Kidney (tissue), 22 donors: ENCODE data around the gene ENPP4. TPM values are rescaled to one million over a fixed set of nuclear protein-coding genes. Genes with fewer than 3 reads are reported as not detected.
"Not testable (repeated sequence)": the region's sequence is repeated elsewhere in the genome, so short reads cannot be mapped to it uniquely, and the experiment has no call there.

Source experiments
- DNase-seq, 5 donors: peaks; one replicate each; pipeline ENCODE4 v3.0.0-alpha.2; 2013 to 2020
- FAIRE-seq: peaks from 2 replicates; lab custom pipeline; 2012; peaks lifted over from hg19 to GRCh38; lab: Jason Lieb, UNC
- H3K27ac ChIP-seq, 2 donors: one replicate each; pipeline ENCODE4 v1.7.0; 2013; ENCODE audit warnings: low read depth in 2 of 2, low read length in 2 of 2, inconsistent platforms in 1 of 2
- H3K27me3 ChIP-seq: one replicate; pipeline ENCODE4 v1.7.1; 2013; ENCODE audit warnings: low read length, inconsistent platforms; ENCODE audit not compliant: control insufficient read depth, insufficient read depth
- H3K36me3 ChIP-seq, 3 donors: one replicate each; pipeline versions ENCODE4 v1.7.0 to v1.7.1; 2013; ENCODE audit warnings: low read length in 3 of 3, control low read depth in 1 of 3, inconsistent platforms in 1 of 3; ENCODE audit not compliant: insufficient read depth in 3 of 3, control insufficient read depth in 2 of 3
- H3K4me1 ChIP-seq, 3 donors: one replicate each; pipeline versions ENCODE4 v1.7.0 to v1.7.1; 2013; ENCODE audit warnings: low read length in 3 of 3, inconsistent platforms in 1 of 3, low read depth in 1 of 3; ENCODE audit not compliant: control insufficient read depth in 2 of 3, insufficient read depth in 2 of 3
- H3K4me3 ChIP-seq, 3 donors: one replicate each; pipeline versions ENCODE4 v1.7.0 to v1.8.1; 2013; ENCODE audit warnings: low read length in 3 of 3, control low read depth in 1 of 3, inconsistent platforms in 1 of 3
- H3K9ac ChIP-seq, 3 donors: one replicate each; pipeline versions ENCODE4 v1.7.0 to v1.7.1; 2013; ENCODE audit warnings: low read length in 3 of 3, control low read depth in 1 of 3, inconsistent platforms in 1 of 3
- H3K9me3 ChIP-seq, 3 donors: one replicate each; pipeline versions ENCODE4 v1.7.0 to v1.7.1; 2013; ENCODE audit warnings: low read length in 3 of 3, control low read depth in 1 of 3, inconsistent platforms in 1 of 3; ENCODE audit not compliant: control insufficient read depth in 2 of 3, insufficient read depth in 1 of 3
- CTCF ChIP-seq: IDR thresholded peaks from 3 replicates; pipeline ENCODE4 v1.5.1; 2012; ENCODE audit warnings: mild to moderate bottlenecking, moderate library complexity, borderline replicate concordance; ENCODE audit not compliant: insufficient read depth; ENCODE audit errors: extremely low read depth
- intact Hi-C: fragments of 100-400 bp; cut with DNase I; formaldehyde crosslinking; loops from one replicate; pipeline ENCODE4 v1.11.1; 2022
- long read RNA-seq, 10 donors: library from polyadenylated mRNA in 1 of 10; unstranded in 1 of 10; transcript quantifications; one replicate each; pipeline ENCODE4 v2.0.0 and lab custom pipeline, GENCODE V29; 2021 to 2026
- polyA plus RNA-seq: library from polyadenylated mRNA; stranded (reverse); fragments of 350-450 nt; fragmentation: Illumina TruSeq; extraction: RNeasy Lipid Tissue Mini Kit (QIAGEN cat#74804); gene quantifications from one replicate; pipeline ENCODE4 v1.2.3, GENCODE V29; 2014; ENCODE audit warnings: low read depth, low replicate concordance; ENCODE audit not compliant: insufficient read depth
- total RNA-seq: library from RNA; stranded (reverse); fragmentation: NEBNext Ultra II Directional; extraction: Animal tissue kit (Norgen Biotek cat#: 25700); gene quantifications from one replicate; pipeline ENCODE4 v1.2.1, GENCODE V29; 2021
- donor health status: control.
- donor health status: control.
- donor health status: control.
- donor health status: control.
- donor health status: control.
- donor health status: DM: yes; HTN: yes; CAD: no.
- donor health status: Normal renal cell carcinoma (clear cell type).

The ENPP4 gene
- 28.8 TPM for total RNA-seq
- polyA plus RNA-seq: 11.5 TPM
- long read RNA-seq, donor 1, full-length matches to known transcripts: 2 of 2 reads
- long read RNA-seq, donor 1, partial matches to known transcripts: 0 of 2 reads
- long read RNA-seq, donor 1, other reads (novel, unspliced or antisense): 0 of 2 reads
- long read RNA-seq, donor 2, full-length matches to known transcripts: 2 of 2 reads
- long read RNA-seq, donor 2, partial matches to known transcripts: 0 of 2 reads
- long read RNA-seq, donor 2, other reads (novel, unspliced or antisense): 0 of 2 reads
- long read RNA-seq, donor 3, full-length matches to known transcripts: 8 of 8 reads
- long read RNA-seq, donor 3, partial matches to known transcripts: 0 of 8 reads
- long read RNA-seq, donor 3, other reads (novel, unspliced or antisense): 0 of 8 reads
- long read RNA-seq, donor 4, full-length matches to known transcripts: 1 of 1 reads
- long read RNA-seq, donor 4, partial matches to known transcripts: 0 of 1 reads
- long read RNA-seq, donor 4, other reads (novel, unspliced or antisense): 0 of 1 reads
- long read RNA-seq, donor 5, full-length matches to known transcripts: 1 of 1 reads
- long read RNA-seq, donor 5, partial matches to known transcripts: 0 of 1 reads
- long read RNA-seq, donor 5, other reads (novel, unspliced or antisense): 0 of 1 reads
- long read RNA-seq, donor 6, full-length matches to known transcripts: 7 of 21 reads
- long read RNA-seq, donor 6, partial matches to known transcripts: 0 of 21 reads
- long read RNA-seq, donor 6, other reads (novel, unspliced or antisense): 14 of 21 reads
- long read RNA-seq, donor 7, full-length matches to known transcripts: 26 of 34 reads
- long read RNA-seq, donor 7, partial matches to known transcripts: 6 of 34 reads
- long read RNA-seq, donor 7, other reads (novel, unspliced or antisense): 2 of 34 reads
- long read RNA-seq, donor 8, full-length matches to known transcripts: 3 of 3 reads
- long read RNA-seq, donor 8, partial matches to known transcripts: 0 of 3 reads
- long read RNA-seq, donor 8, other reads (novel, unspliced or antisense): 0 of 3 reads
- long read RNA-seq, donor 9, full-length matches to known transcripts: 2 of 2 reads
- long read RNA-seq, donor 9, partial matches to known transcripts: 0 of 2 reads
- long read RNA-seq, donor 9, other reads (novel, unspliced or antisense): 0 of 2 reads
- long read RNA-seq, donor 10, full-length matches to known transcripts: 1 of 1 reads
- long read RNA-seq, donor 10, partial matches to known transcripts: 0 of 1 reads
- long read RNA-seq, donor 10, other reads (novel, unspliced or antisense): 0 of 1 reads

GRCh38 chr6:46129629-46130511 is at the start of gene ENPP4:
Gene ENPP4, plus strand, starts transcription at chr6:46129989. Its CDS starts 9,595 bp downstream, at chr6:46139584.
- Histone ChIP-seq H3K4me1 (peaks cover 0 to 6% (median 2%) of the 10 kb centered on the region in 3 donors), H3K9ac (peak within 1 kb of the TSS; percentile 68 to 90 (median 72)), H3K27me3 (no peaks in the 10 kb centered on the region), H3K27ac (peak within 1 kb of the TSS; percentile 65 to 72), H3K9me3 (no peaks in the 10 kb centered on the region), H3K4me3 (peak within 1 kb of the TSS; percentile 79 to 87 (median 87)), H3K36me3 (no peaks in the 10 kb centered on the region)
- DNase-seq (peak; percentile 95 to 99 (median 96)), FAIRE-seq (peak; percentile 89)
- TF ChIP-seq CTCF: no peak
- intact Hi-C loops: no loop called here

- no peaks in the 10 kb centered on the region for H3K36me3 ChIP-seq
- no peaks in the 10 kb centered on the region for H3K27me3 ChIP-seq
- H3K27ac ChIP-seq: no peak overlapping the region
- H3K9me3 ChIP-seq: no peaks in the 10 kb centered on the region
- H3K9ac ChIP-seq: no peak overlapping the region
- no peaks in the 10 kb centered on the region for H3K4me1 ChIP-seq
- no peak overlapping the region for H3K4me3 ChIP-seq
- no peak for TF ChIP-seq CTCF
- no peak for FAIRE-seq
- intact Hi-C loops: no loop called here
- DNase-seq: no peak
These were observed 49.7 kb upstream of the ENPP4 start for GRCh38 chr6:46080111-46080510.

- H3K27me3 ChIP-seq, H3K27ac ChIP-seq, H3K9me3 ChIP-seq, DNase-seq, H3K4me3 ChIP-seq, H3K9ac ChIP-seq, intact Hi-C loops, H3K36me3 ChIP-seq, FAIRE-seq, H3K4me1 ChIP-seq: not testable (repeated sequence)
These were observed 44.1 kb upstream of the ENPP4 start for GRCh38 chr6:46085688-46086087.
